Measurements from ENCODE around the gene RNF25. TPM values are rescaled to one million over a fixed set of nuclear protein-coding genes. Genes with fewer than 3 reads are reported as not detected.

Gene RNF25
- total RNA-seq, 1 experiment from 2014 or later: 42.4 TPM

DNA sequence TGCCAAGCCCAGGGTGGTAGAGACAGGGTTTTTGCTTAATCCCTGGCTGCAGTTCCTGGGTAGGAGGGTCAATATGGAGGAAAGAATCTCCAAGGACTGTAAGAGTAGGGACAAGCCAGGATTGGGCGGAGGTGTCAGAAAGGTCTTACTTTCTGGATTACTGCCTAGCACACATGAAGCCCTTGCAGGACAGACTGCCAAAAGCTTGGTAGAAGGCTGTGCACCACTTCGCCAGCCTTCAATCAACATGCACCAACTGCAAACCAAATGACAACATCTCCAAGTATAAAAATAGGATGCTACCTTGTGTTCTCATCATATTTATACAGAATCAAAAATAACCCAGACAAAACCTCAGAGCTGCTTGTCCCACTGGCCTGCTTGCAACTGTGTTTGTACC, 16.1 kb downstream of the RNF25 start:
- no peaks in the 10 kb centered on the region for H3F3A ChIP-seq (ENCODE audit: low read length, unreplicated experiment)
- peaks cover 19% of the 10 kb centered on the region for H3K4me1 ChIP-seq (ENCODE audit: insufficient read depth, low read length)
- ChIA-PET CTCF (no interaction called here), POLR2A (ENCODE audit: unreplicated experiment) (no interaction called here)
- H3K4me2 ChIP-seq (ENCODE audit: low read length): no peak overlapping the region
- H3K9me3 ChIP-seq (ENCODE audit: low read length): no peaks in the 10 kb centered on the region
- BruUV-seq (replicated peaks): no TSS peak
- TF ChIP-seq EZH2 (IDR thresholded peaks at IDR 0.05; ENCODE audit: low read length, unreplicated experiment) (no peak), EZH2phosphoT487 (IDR thresholded peaks at IDR 0.05; ENCODE audit: borderline replicate concordance, low read length) (no peak)
- TF ChIP-seq, protein P1, sequence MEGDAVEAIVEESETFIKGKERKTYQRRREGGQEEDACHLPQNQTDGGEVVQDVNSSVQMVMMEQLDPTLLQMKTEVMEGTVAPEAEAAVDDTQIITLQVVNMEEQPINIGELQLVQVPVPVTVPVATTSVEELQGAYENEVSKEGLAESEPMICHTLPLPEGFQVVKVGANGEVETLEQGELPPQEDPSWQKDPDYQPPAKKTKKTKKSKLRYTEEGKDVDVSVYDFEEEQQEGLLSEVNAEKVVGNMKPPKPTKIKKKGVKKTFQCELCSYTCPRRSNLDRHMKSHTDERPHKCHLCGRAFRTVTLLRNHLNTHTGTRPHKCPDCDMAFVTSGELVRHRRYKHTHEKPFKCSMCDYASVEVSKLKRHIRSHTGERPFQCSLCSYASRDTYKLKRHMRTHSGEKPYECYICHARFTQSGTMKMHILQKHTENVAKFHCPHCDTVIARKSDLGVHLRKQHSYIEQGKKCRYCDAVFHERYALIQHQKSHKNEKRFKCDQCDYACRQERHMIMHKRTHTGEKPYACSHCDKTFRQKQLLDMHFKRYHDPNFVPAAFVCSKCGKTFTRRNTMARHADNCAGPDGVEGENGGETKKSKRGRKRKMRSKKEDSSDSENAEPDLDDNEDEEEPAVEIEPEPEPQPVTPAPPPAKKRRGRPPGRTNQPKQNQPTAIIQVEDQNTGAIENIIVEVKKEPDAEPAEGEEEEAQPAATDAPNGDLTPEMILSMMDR (conservative IDR thresholded peaks at IDR 0.05; ENCODE audit: low read depth, low read length): no peak
- H3K9me2 ChIP-seq (replicated peaks; ENCODE audit: low read length): no peaks in the 10 kb centered on the region
- no peak overlapping the region for H3K9ac ChIP-seq (ENCODE audit: low read length)
- H3K4me3 ChIP-seq (ENCODE audit: low read length): no peak overlapping the region
- H3K79me2 ChIP-seq (ENCODE audit: low read length): peaks cover 62% of the 10 kb centered on the region
- no peaks in the 10 kb centered on the region for H3K27me3 ChIP-seq (ENCODE audit: low read length)
- no peak overlapping the region for H3K27ac ChIP-seq (ENCODE audit: low read length)
- peaks cover 47% of the 10 kb centered on the region for H3K36me3 ChIP-seq (ENCODE audit: low read depth, low read length)
- DNase-seq: no peak
- intact Hi-C loops (cut with micrococcal nuclease): no loop called here
- H4K20me1 ChIP-seq (ENCODE audit: low read length): no peaks in the 10 kb centered on the region
- H2AFZ ChIP-seq (ENCODE audit: low read length): no peak overlapping the region
- ATAC-seq: no peak

DNA sequence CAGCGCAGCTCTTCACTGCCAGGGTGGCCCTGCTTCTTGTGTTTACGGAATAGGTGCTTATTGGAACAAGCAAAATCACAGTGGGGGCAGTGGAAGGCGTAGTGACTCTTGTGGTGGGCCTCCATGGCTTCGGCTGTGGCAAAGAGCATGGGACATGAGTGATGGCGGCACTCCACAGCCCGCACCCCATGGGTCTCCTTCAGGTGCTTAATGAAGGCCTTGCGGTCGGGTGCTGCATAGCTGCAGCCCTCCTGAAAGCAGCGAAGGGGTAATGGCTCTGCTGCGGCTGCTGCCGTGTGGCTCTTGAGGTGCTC, 23.1 kb downstream of the RNF25 start:
- H4K20me1 ChIP-seq (ENCODE audit: low read length): no peaks in the 10 kb centered on the region
- H3K4me3 ChIP-seq (ENCODE audit: low read length): no peak overlapping the region
- TF ChIP-seq, protein P1 (conservative IDR thresholded peaks at IDR 0.05; ENCODE audit: low read depth, low read length): peak; percentile 10; the same call in 1 of the 2 replicates
- TF ChIP-seq EZH2phosphoT487 (IDR thresholded peaks at IDR 0.05; ENCODE audit: borderline replicate concordance, low read length): no peak
- H2AFZ ChIP-seq (ENCODE audit: low read length): no peak overlapping the region
- no TSS peak for BruUV-seq (replicated peaks)
- H3K9me2 ChIP-seq (replicated peaks; ENCODE audit: low read length): no peaks in the 10 kb centered on the region
- peaks cover 25% of the 10 kb centered on the region for H3K79me2 ChIP-seq (ENCODE audit: low read length)
- H3K27ac ChIP-seq (ENCODE audit: low read length): no peak overlapping the region
- no peak overlapping the region for H3K9ac ChIP-seq (ENCODE audit: low read length)
- no peaks in the 10 kb centered on the region for H3K27me3 ChIP-seq (ENCODE audit: low read length)
- H3F3A ChIP-seq (ENCODE audit: low read length, unreplicated experiment): no peaks in the 10 kb centered on the region
- CTCF ChIA-PET: no interaction called here
- ATAC-seq (no peak), DNase-seq (no peak)
- H3K4me1 ChIP-seq (ENCODE audit: insufficient read depth, low read length): peaks cover 28% of the 10 kb centered on the region
- peaks cover 58% of the 10 kb centered on the region for H3K36me3 ChIP-seq (ENCODE audit: low read depth, low read length)
- no peaks in the 10 kb centered on the region for H3K9me3 ChIP-seq (ENCODE audit: low read length)
- POLR2A ChIA-PET (ENCODE audit: unreplicated experiment): no interaction called here
- H3K4me2 ChIP-seq (ENCODE audit: low read length): no peak overlapping the region
- intact Hi-C loops (cut with micrococcal nuclease): loop anchor here (1.0 to 5.0 kb wide), 3 partner anchors 66 to 242 kb away; partner anchors contain the start of genes CNOT9 and USP37

DNA sequence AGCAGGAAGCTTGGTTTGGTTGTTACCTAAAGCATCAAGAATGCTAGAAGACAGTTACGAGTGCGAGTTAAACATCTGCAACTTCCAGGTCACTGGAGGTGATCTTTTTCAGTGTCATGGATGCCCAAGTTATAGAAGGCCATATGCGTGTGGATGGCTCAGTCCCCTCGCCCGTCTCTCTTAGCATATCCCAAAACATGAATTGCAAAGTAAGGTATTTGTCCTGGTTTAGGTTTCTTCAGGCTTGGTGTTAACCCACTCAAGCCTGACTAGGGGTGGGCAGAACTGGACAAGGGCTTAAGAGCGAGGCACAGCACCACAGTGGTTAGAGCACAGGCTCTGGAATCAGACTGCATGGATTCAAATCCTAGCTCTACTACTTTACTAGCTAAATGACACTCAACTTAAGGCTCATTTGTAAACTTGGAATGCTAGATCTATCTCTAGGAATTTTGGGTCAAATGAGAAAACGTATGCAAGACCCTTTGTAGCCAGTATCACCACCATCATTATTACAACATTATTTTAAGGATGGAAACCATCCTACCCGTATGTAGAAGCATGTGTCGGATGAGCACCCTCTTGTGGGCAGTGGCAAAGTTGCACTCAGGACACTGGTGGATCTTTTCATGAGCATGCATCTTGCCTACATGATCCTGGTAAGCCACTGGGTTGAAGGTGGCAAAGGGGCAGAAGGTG, 23.6 kb downstream of the RNF25 start:
- Histone ChIP-seq H3K9ac (ENCODE audit: low read length) (no peak overlapping the region), H3K27ac (ENCODE audit: low read length) (no peak overlapping the region), H3K9me2 (replicated peaks; ENCODE audit: low read length) (no peaks in the 10 kb centered on the region), H4K20me1 (ENCODE audit: low read length) (no peaks in the 10 kb centered on the region), H3K4me1 (ENCODE audit: insufficient read depth, low read length) (peaks cover 31% of the 10 kb centered on the region), H3K4me3 (ENCODE audit: low read length) (no peak overlapping the region), H3K27me3 (ENCODE audit: low read length) (no peaks in the 10 kb centered on the region), H3K36me3 (ENCODE audit: low read depth, low read length) (peaks cover 63% of the 10 kb centered on the region), H3F3A (ENCODE audit: low read length, unreplicated experiment) (no peaks in the 10 kb centered on the region), H3K4me2 (ENCODE audit: low read length) (no peak overlapping the region), H3K9me3 (ENCODE audit: low read length) (no peaks in the 10 kb centered on the region), H3K79me2 (ENCODE audit: low read length) (peaks cover 27% of the 10 kb centered on the region), H2AFZ (ENCODE audit: low read length) (no peak overlapping the region)
- intact Hi-C loops (cut with micrococcal nuclease): loop anchor here (1.0 to 5.0 kb wide), 3 partner anchors 66 to 242 kb away; partner anchors contain the start of genes CNOT9 and USP37
- TF ChIP-seq EZH2 (IDR thresholded peaks at IDR 0.05; ENCODE audit: low read length, unreplicated experiment): no peak
- TF ChIP-seq, protein P1 (conservative IDR thresholded peaks at IDR 0.05; ENCODE audit: low read depth, low read length): peak; percentile 94
- TF ChIP-seq EZH2phosphoT487 (IDR thresholded peaks at IDR 0.05; ENCODE audit: borderline replicate concordance, low read length): no peak
- ChIA-PET CTCF (no interaction called here), POLR2A (ENCODE audit: unreplicated experiment) (interaction anchor here (0.7 kb wide), 1 partner anchor 40 kb away, joined by 5 read pairs; the partner anchor contains the start of gene PLCD4)
- ATAC-seq (peak; percentile 54), DNase-seq (peak; percentile 80)
- no TSS peak for BruUV-seq (replicated peaks)
